ENCODE results near the gene GNL1. TPM values are rescaled to one million over a fixed set of nuclear protein-coding genes. Genes with fewer than 3 reads are reported as not detected.

GNL1 gene
- polyA plus RNA-seq, 1 donor (not counting 4 experiments of a cell fraction or from before 2014, with no cell fraction given) = 39.5 TPM

DNA sequence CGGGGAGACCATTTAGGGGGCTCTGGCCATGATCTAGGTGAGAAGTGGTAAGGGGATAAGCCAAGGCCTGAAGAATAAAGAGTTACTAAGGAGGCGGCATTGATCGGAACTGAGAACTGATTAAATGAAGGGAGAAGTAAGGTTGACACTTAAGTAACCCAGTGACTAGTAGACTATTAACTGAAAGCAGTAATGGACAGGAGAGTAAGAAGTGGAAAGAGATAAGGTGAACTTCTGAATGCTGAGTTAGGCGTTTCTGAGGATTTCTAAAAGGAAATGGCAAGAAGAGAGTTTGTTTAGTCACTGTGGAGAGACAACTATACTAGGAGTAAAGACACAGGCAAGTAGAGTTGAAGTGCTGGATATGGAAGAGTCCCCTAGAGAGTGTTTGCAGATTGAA lies 16.8 kb upstream of the GNL1 start:
- dilution Hi-C loops (cut with MboI; ENCODE audit: extremely low pct_ligation_motif_present, low sequenced_read_pairs) = no loop called here
- Histone ChIP-seq H3K27ac (ENCODE audit: control insufficient read depth, insufficient read depth, low read length) (no peak overlapping the region), H3K9ac (ENCODE audit: control insufficient read depth, extremely low read depth, insufficient read depth, low read length) (no peak overlapping the region)

DNA sequence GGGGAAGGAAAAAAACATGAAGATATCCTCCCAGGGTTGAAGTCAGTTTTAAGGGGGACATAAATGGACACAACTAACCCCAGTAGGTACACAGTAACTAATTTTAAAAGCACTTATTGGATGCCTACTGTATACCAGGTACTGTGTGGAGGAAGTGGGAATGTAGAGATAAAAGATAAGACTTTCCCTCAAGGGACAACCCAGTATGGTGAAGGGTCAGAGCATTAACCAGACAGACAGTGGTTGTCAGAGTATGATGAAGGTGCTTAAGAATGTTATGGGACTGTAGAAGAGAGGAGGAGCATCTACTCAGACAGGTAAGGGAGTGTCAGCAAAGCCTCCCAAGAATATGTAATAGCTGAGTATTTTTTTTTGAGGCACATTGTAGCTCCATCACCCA lies 15.9 kb upstream of the GNL1 start:
- peak overlapping the region; percentile 62 to 89 (median 87) for H3K4me3 ChIP-seq (ENCODE audit: control insufficient read depth in 2 of 3, extremely low read depth in 1 of 3, insufficient read depth in 2 of 3, low read depth in 1 of 3, low read length in 3 of 3)
- no peak for TF ChIP-seq EZH2 (IDR thresholded peaks at IDR 0.05; ENCODE audit: low read length)
- TF ChIP-seq, protein P1, sequence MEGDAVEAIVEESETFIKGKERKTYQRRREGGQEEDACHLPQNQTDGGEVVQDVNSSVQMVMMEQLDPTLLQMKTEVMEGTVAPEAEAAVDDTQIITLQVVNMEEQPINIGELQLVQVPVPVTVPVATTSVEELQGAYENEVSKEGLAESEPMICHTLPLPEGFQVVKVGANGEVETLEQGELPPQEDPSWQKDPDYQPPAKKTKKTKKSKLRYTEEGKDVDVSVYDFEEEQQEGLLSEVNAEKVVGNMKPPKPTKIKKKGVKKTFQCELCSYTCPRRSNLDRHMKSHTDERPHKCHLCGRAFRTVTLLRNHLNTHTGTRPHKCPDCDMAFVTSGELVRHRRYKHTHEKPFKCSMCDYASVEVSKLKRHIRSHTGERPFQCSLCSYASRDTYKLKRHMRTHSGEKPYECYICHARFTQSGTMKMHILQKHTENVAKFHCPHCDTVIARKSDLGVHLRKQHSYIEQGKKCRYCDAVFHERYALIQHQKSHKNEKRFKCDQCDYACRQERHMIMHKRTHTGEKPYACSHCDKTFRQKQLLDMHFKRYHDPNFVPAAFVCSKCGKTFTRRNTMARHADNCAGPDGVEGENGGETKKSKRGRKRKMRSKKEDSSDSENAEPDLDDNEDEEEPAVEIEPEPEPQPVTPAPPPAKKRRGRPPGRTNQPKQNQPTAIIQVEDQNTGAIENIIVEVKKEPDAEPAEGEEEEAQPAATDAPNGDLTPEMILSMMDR (optimal IDR thresholded peaks at IDR 0.05 in 1 of 3, IDR thresholded peaks at IDR 0.05 in 1 of 3, conservative IDR thresholded peaks at IDR 0.05 in 1 of 3; ENCODE audit: extremely low read depth in 1 of 3, insufficient read depth in 2 of 3, low read length in 3 of 3) = no peak
- H2AFZ ChIP-seq (ENCODE audit: control insufficient read depth, low read length) = no peak overlapping the region
- no peaks in the 10 kb centered on the region for H3K9me1 ChIP-seq (ENCODE audit: control insufficient read depth, extremely low read depth, insufficient read depth, low read length)
- H4K20me1 ChIP-seq (ENCODE audit: control insufficient read depth, extremely low read depth, insufficient read depth, low read length) = peaks cover 20% of the 10 kb centered on the region
- FAIRE-seq = no peak
- H3K79me2 ChIP-seq (ENCODE audit: control insufficient read depth, insufficient read depth, low read length) = peaks cover 53% of the 10 kb centered on the region
- H3K36me3 ChIP-seq (ENCODE audit: control insufficient read depth in 2 of 2, extremely low read depth in 1 of 2, insufficient read depth in 2 of 2, low read length in 2 of 2) = peaks cover 6 to 17% of the 10 kb centered on the region in 2 experiments
- dilution Hi-C loops (cut with MboI; ENCODE audit: extremely low pct_ligation_motif_present, low sequenced_read_pairs) = no loop called here
- H3K4me1 ChIP-seq (ENCODE audit: control insufficient read depth, extremely low read depth, insufficient read depth, low read length) = peaks cover 19% of the 10 kb centered on the region
- peak; percentile 38 for DNase-seq (ENCODE audit: low read depth, low spot score)
- peak overlapping the region; percentile 97 for H3K27ac ChIP-seq (ENCODE audit: control insufficient read depth, insufficient read depth, low read length)
- H3K9me3 ChIP-seq (ENCODE audit: control insufficient read depth, low read depth, low read length) = no peaks in the 10 kb centered on the region
- H3K4me2 ChIP-seq (ENCODE audit: control insufficient read depth, extremely low read depth, insufficient read depth, low read depth, low read length) = peak overlapping the region; percentile 87
- no peaks in the 10 kb centered on the region for H3K27me3 ChIP-seq (ENCODE audit: control insufficient read depth, extremely low read depth, insufficient read depth, low read length)
- peak overlapping the region; percentile 98 for H3K9ac ChIP-seq (ENCODE audit: control insufficient read depth, extremely low read depth, insufficient read depth, low read length)

More for the DNA sequence above, 16.8 kb upstream of the GNL1 start:
- DNase-seq (ENCODE audit: low read depth, low spot score) = no peak
- H3K9me1 ChIP-seq (ENCODE audit: control insufficient read depth, extremely low read depth, insufficient read depth, low read length) = no peaks in the 10 kb centered on the region
- peaks cover 12 to 22% of the 10 kb centered on the region in 2 experiments for H3K36me3 ChIP-seq (ENCODE audit: control insufficient read depth in 2 of 2, extremely low read depth in 1 of 2, insufficient read depth in 2 of 2, low read length in 2 of 2)
- peak overlapping the region in 1 of 3 experiments; percentile 89 for H3K4me3 ChIP-seq (ENCODE audit: control insufficient read depth in 2 of 3, extremely low read depth in 1 of 3, insufficient read depth in 2 of 3, low read depth in 1 of 3, low read length in 3 of 3)
- no peak overlapping the region for H2AFZ ChIP-seq (ENCODE audit: control insufficient read depth, low read length)
- peaks cover 20% of the 10 kb centered on the region for H4K20me1 ChIP-seq (ENCODE audit: control insufficient read depth, extremely low read depth, insufficient read depth, low read length)
- peaks cover 59% of the 10 kb centered on the region for H3K79me2 ChIP-seq (ENCODE audit: control insufficient read depth, insufficient read depth, low read length)
- no peaks in the 10 kb centered on the region for H3K9me3 ChIP-seq (ENCODE audit: control insufficient read depth, low read depth, low read length)
- H3K27me3 ChIP-seq (ENCODE audit: control insufficient read depth, extremely low read depth, insufficient read depth, low read length) = no peaks in the 10 kb centered on the region
- no peak for TF ChIP-seq EZH2 (IDR thresholded peaks at IDR 0.05; ENCODE audit: low read length)
- TF ChIP-seq, protein P1 (optimal IDR thresholded peaks at IDR 0.05 in 1 of 3, IDR thresholded peaks at IDR 0.05 in 1 of 3, conservative IDR thresholded peaks at IDR 0.05 in 1 of 3; ENCODE audit: extremely low read depth in 1 of 3, insufficient read depth in 2 of 3, low read length in 3 of 3) = no peak
- H3K4me2 ChIP-seq (ENCODE audit: control insufficient read depth, extremely low read depth, insufficient read depth, low read depth, low read length) = peak overlapping the region; percentile 87
- peaks cover 19% of the 10 kb centered on the region for H3K4me1 ChIP-seq (ENCODE audit: control insufficient read depth, extremely low read depth, insufficient read depth, low read length)
- FAIRE-seq = no peak
